HAP-1 (cell line): ENCODE measurements around the gene CTNND2.

Experiments
- DNase-seq, 2 experiments: peaks; one replicate each; pipeline ENCODE4 v3.0.0-alpha.2; 2016 to 2020; ENCODE audit warnings: low spot score in 2 of 2
- H3K27me3 ChIP-seq: fragments of 250-450 bp; sonication (Bioruptor Pico); 2 replicates; pipeline ENCODE4 v1.5.1; 2020; ENCODE audit warnings: low read depth, mild to moderate bottlenecking, moderate library complexity
- H3K36me3 ChIP-seq: fragments of 250-450 bp; sonication (Bioruptor Pico); replicated peaks from 2 replicates; pipeline ENCODE4 v1.5.1; 2020; ENCODE audit warnings: mild to moderate bottlenecking
- H3K4me1 ChIP-seq: fragments of 250-450 bp; sonication (Bioruptor Pico); 2 replicates; pipeline ENCODE4 v1.5.1; 2020; ENCODE audit warnings: mild to moderate bottlenecking
- H3K4me3 ChIP-seq: fragments of 250-450 bp; sonication (Bioruptor Pico); 2 replicates; pipeline ENCODE4 v1.5.1; 2020; ENCODE audit warnings: mild to moderate bottlenecking, moderate library complexity
- H3K9me3 ChIP-seq: fragments of 250-450 bp; sonication (Bioruptor Pico); 2 replicates; pipeline ENCODE4 v1.5.1; 2020; ENCODE audit warnings: mild to moderate bottlenecking, moderate library complexity
- in situ Hi-C: fragments of 300-500 bp; cut with MboI; formaldehyde crosslinking; loops from 3 replicates; pipeline ENCODE4 v1.14.3; 2020; ENCODE audit warnings: low sequenced_read_pairs, inconsistent platforms, mixed read lengths

Gene CTNND2

GRCh38 chr5:11904265-11904906 lies at the start of gene CTNND2:
CTNND2 (minus strand) TSS chr5:11904446; CDS start chr5:11903853, 593 bp downstream.
- H3K4me3 ChIP-seq = no peak within 1 kb of the TSS
- H3K4me1 ChIP-seq = no peaks in the 10 kb centered on the region
- in situ Hi-C loops = no loop called here
- H3K36me3 ChIP-seq = no peaks in the 10 kb centered on the region
- DNase-seq = peak in 1 of 2 experiments; percentile 11
- H3K27me3 ChIP-seq = no peaks in the 10 kb centered on the region
- H3K9me3 ChIP-seq = no peaks in the 10 kb centered on the region

- no peaks in the 10 kb centered on the region for H3K36me3 ChIP-seq
- no peak for DNase-seq
- no peaks in the 10 kb centered on the region for H3K9me3 ChIP-seq
- no peaks in the 10 kb centered on the region for H3K27me3 ChIP-seq
- no peak overlapping the region for H3K4me3 ChIP-seq
- no peaks in the 10 kb centered on the region for H3K4me1 ChIP-seq
- in situ Hi-C loops = no loop called here
Measured at GRCh38 chr5:11946317-11946716, 42.1 kb upstream of the CTNND2 start.

DNA sequence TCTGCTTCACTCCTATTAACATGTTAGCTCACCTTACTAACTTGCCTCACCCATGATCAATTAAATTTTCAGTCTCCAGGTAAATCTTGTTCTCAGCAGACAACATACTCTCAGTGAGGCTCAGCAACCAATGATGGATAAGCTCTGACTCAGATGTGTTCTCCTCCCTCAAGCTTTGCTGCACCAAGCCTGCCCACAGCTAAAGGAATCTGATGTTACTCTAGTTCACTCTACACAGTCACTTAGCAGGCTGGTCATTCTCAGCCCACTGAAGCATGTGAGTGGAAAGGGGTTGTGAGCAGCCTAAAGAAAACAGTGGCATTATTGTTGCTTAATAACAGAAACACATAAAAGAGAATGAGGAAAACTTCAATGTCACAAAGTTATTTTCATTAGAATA lies 37.3 kb upstream of the CTNND2 start:
- Histone ChIP-seq H3K4me3 (no peak overlapping the region), H3K36me3 (no peaks in the 10 kb centered on the region), H3K4me1 (no peaks in the 10 kb centered on the region), H3K27me3 (no peaks in the 10 kb centered on the region), H3K9me3 (no peaks in the 10 kb centered on the region)
- DNase-seq = no peak
- in situ Hi-C loops = no loop called here

- no peaks in the 10 kb centered on the region for H3K4me1 ChIP-seq
- no peaks in the 10 kb centered on the region for H3K9me3 ChIP-seq
- H3K36me3 ChIP-seq = no peaks in the 10 kb centered on the region
- DNase-seq = no peak
- no peak overlapping the region for H3K4me3 ChIP-seq
- in situ Hi-C loops = no loop called here
- H3K27me3 ChIP-seq = no peaks in the 10 kb centered on the region
Measured at GRCh38 chr5:11931638-11932037, 27.4 kb upstream of the CTNND2 start.

- Histone ChIP-seq H3K9me3 (no peaks in the 10 kb centered on the region), H3K4me1 (no peaks in the 10 kb centered on the region), H3K4me3 (no peak overlapping the region), H3K36me3 (no peaks in the 10 kb centered on the region), H3K27me3 (no peaks in the 10 kb centered on the region)
- in situ Hi-C loops = no loop called here
- DNase-seq = no peak
Measured at GRCh38 chr5:11928909-11929308, 24.7 kb upstream of the CTNND2 start.

DNA sequence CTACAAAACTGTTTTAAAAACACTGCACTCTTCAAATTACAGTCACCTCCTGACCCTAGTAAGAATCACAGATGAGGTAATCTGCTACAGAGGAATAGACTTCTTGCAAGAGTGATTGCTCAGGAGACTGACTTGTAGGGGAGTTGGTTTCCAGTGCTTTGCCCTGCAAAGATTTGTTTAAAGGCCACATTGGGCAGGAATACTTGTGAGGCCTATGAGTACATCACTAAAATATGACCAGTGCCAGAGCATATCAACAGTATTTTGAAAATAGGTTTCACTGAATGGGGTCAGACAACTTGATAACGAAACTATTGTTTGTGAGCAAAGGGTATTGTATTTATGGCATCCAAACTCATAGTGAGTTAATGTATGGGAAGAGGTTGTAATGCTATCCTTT lies 21.5 kb upstream of the CTNND2 start:
- no peak overlapping the region for H3K4me3 ChIP-seq
- no peaks in the 10 kb centered on the region for H3K4me1 ChIP-seq
- no peaks in the 10 kb centered on the region for H3K36me3 ChIP-seq
- no peaks in the 10 kb centered on the region for H3K27me3 ChIP-seq
- DNase-seq = no peak
- in situ Hi-C loops = no loop called here
- H3K9me3 ChIP-seq = no peaks in the 10 kb centered on the region

DNA sequence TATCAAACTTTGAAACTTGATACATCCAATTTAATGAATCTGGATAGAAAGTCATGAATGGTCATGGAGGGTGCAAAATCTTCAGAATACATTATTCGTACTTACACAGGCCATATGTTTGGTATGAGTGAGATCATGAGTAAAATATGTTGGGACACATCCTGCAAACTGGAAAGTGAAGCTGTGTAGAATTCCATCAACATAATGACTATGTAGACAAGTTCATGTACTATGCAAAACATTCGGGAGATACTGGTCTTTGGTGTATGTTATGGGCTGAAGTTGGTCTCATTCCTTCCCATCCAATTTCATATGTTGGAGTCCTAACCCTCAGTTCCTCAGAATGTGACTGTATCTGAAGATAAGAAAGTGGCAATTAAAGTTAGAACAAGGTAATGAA lies 18.1 kb upstream of the CTNND2 start:
- Histone ChIP-seq H3K4me1 (no peaks in the 10 kb centered on the region), H3K27me3 (no peaks in the 10 kb centered on the region), H3K4me3 (no peak overlapping the region), H3K9me3 (no peaks in the 10 kb centered on the region), H3K36me3 (no peaks in the 10 kb centered on the region)
- no peak for DNase-seq
- in situ Hi-C loops = no loop called here

DNA sequence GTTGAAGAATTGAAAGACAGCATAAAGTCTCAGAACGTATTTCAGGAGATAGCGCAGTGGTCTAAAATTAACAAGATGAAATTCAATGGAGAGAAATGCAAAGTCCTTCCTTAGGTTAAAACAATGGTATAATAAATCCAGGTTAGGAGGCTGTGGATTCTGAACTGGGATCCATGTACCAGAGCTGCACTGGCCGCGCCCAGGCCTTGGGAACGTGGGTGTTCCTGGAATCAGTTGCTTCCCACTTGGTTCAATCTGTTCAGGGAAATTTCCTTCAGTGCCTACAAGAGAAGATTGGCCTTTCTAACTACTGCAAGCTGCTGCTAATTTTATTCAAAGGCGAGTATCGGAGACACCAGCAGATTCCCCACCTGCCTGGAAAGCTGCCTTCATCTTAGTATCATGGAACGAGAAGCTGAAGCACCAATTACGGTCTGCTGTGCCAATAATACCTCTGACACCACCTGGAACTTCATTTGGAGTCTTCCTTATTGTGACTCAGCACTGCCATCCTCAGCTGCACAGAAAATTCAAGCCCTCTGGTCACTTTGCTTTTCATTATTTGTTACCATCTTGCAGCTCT lies 14.3 kb upstream of the CTNND2 start:
- no peak for DNase-seq

GRCh38 chr5:11909471-11909870 lies 5.2 kb upstream of the CTNND2 start:
- H3K4me3 ChIP-seq = no peak overlapping the region
- H3K4me1 ChIP-seq = no peaks in the 10 kb centered on the region
- no peaks in the 10 kb centered on the region for H3K36me3 ChIP-seq
- H3K27me3 ChIP-seq = no peaks in the 10 kb centered on the region
- no peak for DNase-seq
- H3K9me3 ChIP-seq = no peaks in the 10 kb centered on the region
- in situ Hi-C loops = no loop called here

More for the DNA sequence above, 14.3 kb upstream of the CTNND2 start:
- in situ Hi-C loops = no loop called here
- Histone ChIP-seq H3K4me3 (no peak overlapping the region), H3K36me3 (no peaks in the 10 kb centered on the region), H3K4me1 (no peaks in the 10 kb centered on the region), H3K9me3 (no peaks in the 10 kb centered on the region), H3K27me3 (no peaks in the 10 kb centered on the region)

- no peak for DNase-seq
- no peak overlapping the region for H3K4me3 ChIP-seq
- no peaks in the 10 kb centered on the region for H3K27me3 ChIP-seq
- H3K9me3 ChIP-seq = no peaks in the 10 kb centered on the region
- H3K36me3 ChIP-seq = no peaks in the 10 kb centered on the region
- H3K4me1 ChIP-seq = no peaks in the 10 kb centered on the region
- in situ Hi-C loops = no loop called here
Measured at GRCh38 chr5:11906497-11906896, 2.3 kb upstream of the CTNND2 start.

DNA sequence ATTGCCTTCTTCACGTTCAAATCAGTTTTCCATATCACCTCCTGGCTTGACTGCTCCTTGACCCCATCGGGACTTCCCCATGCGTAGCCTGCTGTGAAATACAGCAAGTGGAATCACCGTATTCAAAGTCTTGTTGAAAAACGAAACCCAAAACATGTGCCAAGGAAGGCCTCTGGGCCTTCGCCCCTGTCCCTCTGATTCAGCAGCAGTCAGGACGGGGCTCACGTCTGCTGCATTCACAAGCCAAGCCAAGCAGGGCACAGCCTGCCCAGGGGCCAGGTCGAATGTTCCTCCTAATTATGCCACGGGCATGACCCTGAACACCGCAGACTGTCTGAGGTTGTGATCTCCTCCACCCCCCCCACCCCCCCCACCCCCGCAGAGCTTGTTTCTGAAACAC lies 960 bp upstream of the CTNND2 start:
- Histone ChIP-seq H3K9me3 (no peaks in the 10 kb centered on the region), H3K27me3 (no peaks in the 10 kb centered on the region), H3K36me3 (no peaks in the 10 kb centered on the region), H3K4me1 (no peaks in the 10 kb centered on the region), H3K4me3 (no peak overlapping the region)
- in situ Hi-C loops = no loop called here
- DNase-seq = no peak

DNA sequence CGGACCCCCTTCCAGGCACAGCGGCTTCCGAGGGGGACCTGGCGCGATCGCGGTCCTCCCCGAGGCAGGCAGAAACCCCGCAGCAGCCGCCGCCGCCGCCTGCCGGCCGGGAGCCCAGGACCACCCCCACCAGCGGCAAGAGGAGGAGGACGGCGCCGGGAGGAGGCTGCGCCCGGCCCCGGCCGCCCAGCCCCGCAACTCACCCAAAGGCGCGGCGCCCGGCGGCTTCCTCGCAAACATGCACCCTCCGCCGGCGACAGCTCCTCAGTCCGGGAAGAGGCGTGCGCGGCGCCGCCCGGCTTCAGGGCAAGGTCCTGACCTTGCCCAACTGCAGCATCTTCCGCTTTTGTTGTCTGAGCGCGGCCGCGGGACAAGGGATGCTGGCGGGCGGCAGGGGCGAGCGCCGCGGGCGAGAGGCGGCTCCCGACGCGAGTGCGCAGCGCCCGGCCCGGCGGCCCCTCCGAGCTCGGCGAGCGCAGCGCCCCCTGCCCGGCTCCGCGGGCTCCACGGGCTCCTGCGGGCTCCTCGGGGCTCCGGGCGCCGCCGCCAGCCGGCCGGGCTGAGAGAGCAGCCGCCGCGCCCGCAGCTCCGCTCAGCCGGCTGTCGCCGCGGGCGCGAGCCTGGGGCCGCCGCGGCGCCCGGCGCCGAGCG lies 507 bp downstream of the CTNND2 start:
- no peaks in the 10 kb centered on the region for H3K4me1 ChIP-seq
- no peaks in the 10 kb centered on the region for H3K36me3 ChIP-seq
- no peaks in the 10 kb centered on the region for H3K9me3 ChIP-seq
- H3K4me3 ChIP-seq = no peak overlapping the region
- in situ Hi-C loops = no loop called here
- H3K27me3 ChIP-seq = no peaks in the 10 kb centered on the region
- DNase-seq = peak in 1 of 2 experiments; percentile 7

DNA sequence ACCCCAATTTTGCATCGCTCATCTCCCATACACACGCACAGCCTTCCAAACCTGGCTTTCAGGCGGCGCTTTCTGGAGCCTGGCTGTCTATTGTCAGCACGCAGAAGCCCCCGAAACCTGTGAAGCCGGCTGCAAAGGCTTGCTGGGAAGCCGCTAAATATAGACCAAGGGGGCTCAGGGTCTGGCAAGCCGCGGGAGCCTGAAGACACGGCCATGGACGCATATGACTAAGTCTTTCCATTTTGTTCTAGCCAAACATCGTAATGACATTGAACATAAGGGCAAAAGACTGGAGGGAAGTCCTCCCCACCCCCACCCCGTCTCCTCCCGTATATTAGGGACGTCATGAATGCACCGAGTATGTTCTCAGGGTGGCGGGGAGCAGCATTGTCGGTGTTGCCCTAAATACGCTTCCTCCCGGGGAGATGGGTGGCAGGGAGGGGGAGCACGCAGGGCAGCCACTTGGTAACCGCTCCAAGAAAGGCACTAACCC lies 1.1 kb downstream of the CTNND2 start:
- H3K27me3 ChIP-seq = no peaks in the 10 kb centered on the region
- in situ Hi-C loops = no loop called here
- no peaks in the 10 kb centered on the region for H3K9me3 ChIP-seq
- no peak overlapping the region for H3K4me3 ChIP-seq
- DNase-seq = no peak
- no peaks in the 10 kb centered on the region for H3K4me1 ChIP-seq
- H3K36me3 ChIP-seq = no peaks in the 10 kb centered on the region

GRCh38 chr5:11902201-11902619 lies 2.0 kb downstream of the CTNND2 start:
- H3K27me3 ChIP-seq = no peaks in the 10 kb centered on the region
- H3K4me1 ChIP-seq = no peaks in the 10 kb centered on the region
- in situ Hi-C loops = no loop called here
- no peak overlapping the region for H3K4me3 ChIP-seq
- H3K9me3 ChIP-seq = no peaks in the 10 kb centered on the region
- DNase-seq = no peak
- no peaks in the 10 kb centered on the region for H3K36me3 ChIP-seq
